Nephron progenitor cell (in vitro differentiated cells): ENCODE results near the gene XYLB.
"Not testable (repeated sequence)": the region's sequence is repeated elsewhere in the genome, so short reads cannot be mapped to it uniquely, and the experiment has no call there.

ENCODE experiments used
- DNase-seq: peaks from one replicate; pipeline ENCODE4 v3.0.0; 2021
- H3K27ac Mint-ChIP-seq: 2 replicates; pipeline ENCODE4 v1.8.0; 2021; ENCODE audit warnings: mild to moderate bottlenecking, moderate library complexity, mixed read lengths
- H3K27me3 Mint-ChIP-seq: 2 replicates; pipeline ENCODE4 v1.8.0; 2021; ENCODE audit warnings: mild to moderate bottlenecking, low read depth, mixed read lengths; ENCODE audit not compliant: poor library complexity
- H3K36me3 Mint-ChIP-seq: 2 replicates; pipeline ENCODE4 v1.8.0; 2021; ENCODE audit warnings: low read depth, mixed read lengths
- H3K4me1 Mint-ChIP-seq: 2 replicates; pipeline ENCODE4 v1.8.0; 2021; ENCODE audit warnings: mixed read lengths
- H3K4me3 Mint-ChIP-seq: 2 replicates; pipeline ENCODE4 v1.8.0; 2021; ENCODE audit warnings: mild to moderate bottlenecking, moderate library complexity, mixed read lengths
- H3K9me3 Mint-ChIP-seq: 2 replicates; pipeline ENCODE4 v1.8.0; 2021; ENCODE audit warnings: mild to moderate bottlenecking, moderate library complexity, mixed read lengths
- TF ChIP-seq, protein P1 (sequence below): fragments of 200-600 bp; sonication (generic); IDR thresholded peaks from 2 replicates; pipeline ENCODE4 v1.5.0; 2021; ENCODE audit warnings: antibody characterized with exemption

Gene XYLB

GRCh38 chr3:38346587-38347410 is at the start of gene XYLB:
TSS of gene XYLB (plus strand) at chr3:38346785. CDS start at chr3:38346869, 84 bp downstream.
- H3K4me3 Mint-ChIP-seq = peak within 1 kb of the TSS; percentile 76
- H3K4me1 Mint-ChIP-seq = peaks cover 5% of the 10 kb centered on the region
- H3K36me3 Mint-ChIP-seq = peaks cover 8% of the 10 kb centered on the region
- no peak within 1 kb of the TSS for H3K27ac Mint-ChIP-seq
- TF ChIP-seq, protein P1, sequence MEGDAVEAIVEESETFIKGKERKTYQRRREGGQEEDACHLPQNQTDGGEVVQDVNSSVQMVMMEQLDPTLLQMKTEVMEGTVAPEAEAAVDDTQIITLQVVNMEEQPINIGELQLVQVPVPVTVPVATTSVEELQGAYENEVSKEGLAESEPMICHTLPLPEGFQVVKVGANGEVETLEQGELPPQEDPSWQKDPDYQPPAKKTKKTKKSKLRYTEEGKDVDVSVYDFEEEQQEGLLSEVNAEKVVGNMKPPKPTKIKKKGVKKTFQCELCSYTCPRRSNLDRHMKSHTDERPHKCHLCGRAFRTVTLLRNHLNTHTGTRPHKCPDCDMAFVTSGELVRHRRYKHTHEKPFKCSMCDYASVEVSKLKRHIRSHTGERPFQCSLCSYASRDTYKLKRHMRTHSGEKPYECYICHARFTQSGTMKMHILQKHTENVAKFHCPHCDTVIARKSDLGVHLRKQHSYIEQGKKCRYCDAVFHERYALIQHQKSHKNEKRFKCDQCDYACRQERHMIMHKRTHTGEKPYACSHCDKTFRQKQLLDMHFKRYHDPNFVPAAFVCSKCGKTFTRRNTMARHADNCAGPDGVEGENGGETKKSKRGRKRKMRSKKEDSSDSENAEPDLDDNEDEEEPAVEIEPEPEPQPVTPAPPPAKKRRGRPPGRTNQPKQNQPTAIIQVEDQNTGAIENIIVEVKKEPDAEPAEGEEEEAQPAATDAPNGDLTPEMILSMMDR = peak; percentile 69
- H3K9me3 Mint-ChIP-seq = peaks cover 16% of the 10 kb centered on the region
- DNase-seq = peak; percentile 89
- H3K27me3 Mint-ChIP-seq = no peaks in the 10 kb centered on the region

DNA sequence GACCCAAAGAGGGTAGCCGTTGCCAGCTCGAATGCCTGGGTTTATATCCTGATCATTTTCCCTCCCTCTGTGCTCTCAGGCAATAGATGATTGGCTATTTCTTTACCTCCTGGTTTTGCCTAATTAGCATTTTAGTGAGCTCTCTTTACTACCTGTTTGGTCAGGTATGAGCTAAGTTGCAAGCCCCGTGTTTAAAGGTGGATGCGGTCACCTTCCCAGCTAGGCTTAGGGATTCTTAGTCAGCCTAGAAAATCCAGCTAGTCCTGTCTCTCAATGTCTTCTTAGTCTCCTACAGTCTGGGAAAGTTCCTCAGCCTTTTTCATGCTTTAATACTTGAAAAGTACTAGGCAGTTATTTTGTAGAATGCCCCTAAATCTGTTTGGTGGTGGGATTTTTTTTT is 49.5 kb upstream of the XYLB start:
- not testable (repeated sequence) for H3K4me1 Mint-ChIP-seq, DNase-seq, H3K36me3 Mint-ChIP-seq, H3K4me3 Mint-ChIP-seq, H3K9me3 Mint-ChIP-seq, H3K27ac Mint-ChIP-seq
- peaks cover 21% of the 10 kb centered on the region for H3K27me3 Mint-ChIP-seq

GRCh38 chr3:38297537-38297936 is 49.0 kb upstream of the XYLB start:
- Mint-ChIP-seq H3K27me3 (peaks cover 21% of the 10 kb centered on the region), H3K27ac (no peak overlapping the region), H3K4me3 (no peak overlapping the region), H3K36me3 (no peaks in the 10 kb centered on the region), H3K4me1 (no peaks in the 10 kb centered on the region), H3K9me3 (no peaks in the 10 kb centered on the region)
- no peak for DNase-seq
- TF ChIP-seq, protein P1 = no peak

DNA sequence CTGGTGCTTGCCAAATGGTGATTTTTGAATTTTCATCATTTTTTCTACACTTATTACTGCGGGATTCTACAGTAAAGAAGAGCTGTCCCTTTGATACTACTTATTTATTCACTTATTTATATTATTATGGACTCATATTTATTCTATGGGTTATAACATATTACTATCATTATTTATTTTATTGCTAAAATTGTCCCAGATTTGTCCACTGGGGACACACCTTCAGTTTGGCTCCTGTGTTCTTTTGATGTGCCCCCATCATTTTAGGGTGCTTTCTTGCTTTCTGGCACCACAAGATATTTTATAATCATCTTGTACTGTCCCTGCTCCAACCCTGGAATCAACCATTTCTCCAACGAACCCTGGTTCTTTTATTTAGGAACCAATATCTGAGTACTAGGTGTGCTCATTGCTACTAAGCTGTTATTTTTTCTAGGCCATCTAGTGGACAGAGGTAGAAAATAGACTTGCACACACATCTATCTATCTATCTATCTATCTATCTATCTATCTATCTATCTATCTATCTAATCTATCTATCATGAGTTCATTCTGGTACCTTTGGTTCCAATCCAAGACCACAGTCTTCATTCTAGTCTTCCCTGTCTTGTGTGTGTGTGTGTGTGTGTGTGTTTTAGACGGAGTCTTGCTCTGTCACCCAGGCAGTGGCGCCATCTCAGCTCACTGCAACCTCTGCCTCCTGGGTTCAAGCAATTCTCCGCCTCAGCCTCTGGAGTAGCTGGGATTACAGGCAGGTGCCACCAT is 48.5 kb upstream of the XYLB start:
- Mint-ChIP-seq H3K36me3 (no peaks in the 10 kb centered on the region), H3K27ac (no peak overlapping the region), H3K4me1 (no peaks in the 10 kb centered on the region), H3K27me3 (peaks cover 21% of the 10 kb centered on the region), H3K9me3 (no peaks in the 10 kb centered on the region), H3K4me3 (no peak overlapping the region)
- TF ChIP-seq, protein P1 = peak; percentile 25
- no peak for DNase-seq

- TF ChIP-seq, protein P1 = no peak
- Mint-ChIP-seq H3K36me3 (no peaks in the 10 kb centered on the region), H3K4me1 (peaks cover 12% of the 10 kb centered on the region), H3K9me3 (peaks cover 9% of the 10 kb centered on the region), H3K4me3 (no peak overlapping the region), H3K27ac (no peak overlapping the region), H3K27me3 (peaks cover 25% of the 10 kb centered on the region)
- DNase-seq = no peak
Observed at GRCh38 chr3:38306941-38307340, 39.6 kb upstream of the XYLB start.

DNA sequence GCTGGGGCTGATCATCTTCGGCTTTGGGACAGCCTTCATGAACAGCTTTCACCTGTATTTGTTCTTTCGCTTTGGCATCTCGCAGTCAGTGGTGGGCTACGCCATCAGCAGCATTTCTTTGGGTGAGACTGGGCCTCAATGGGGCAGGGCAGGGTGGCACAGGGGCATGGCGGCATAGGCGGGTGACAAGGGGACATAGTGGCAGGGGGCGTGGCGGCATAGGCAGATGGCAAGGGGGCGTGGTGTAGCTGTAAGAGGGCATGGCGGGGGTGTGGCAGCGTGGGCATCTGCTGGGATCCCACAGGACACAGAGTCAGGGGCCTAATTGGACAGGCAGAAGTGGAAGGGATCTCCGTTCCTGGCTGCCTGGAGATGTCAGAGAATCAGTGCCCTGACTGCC is 39.0 kb upstream of the XYLB start:
- Mint-ChIP-seq H3K27ac (no peak overlapping the region), H3K36me3 (no peaks in the 10 kb centered on the region), H3K4me1 (peaks cover 18% of the 10 kb centered on the region), H3K9me3 (peaks cover 9% of the 10 kb centered on the region), H3K27me3 (peaks cover 25% of the 10 kb centered on the region), H3K4me3 (no peak overlapping the region)
- DNase-seq = no peak
- TF ChIP-seq, protein P1 = no peak
